Left colon (tissue), 2 donors: Measurements from ENCODE around the gene CHST6. TPM values are rescaled to one million over a fixed set of nuclear protein-coding genes. Genes with fewer than 3 reads are reported as not detected.
"Not testable (repeated sequence)": the region's sequence is repeated elsewhere in the genome, so short reads cannot be mapped to it uniquely, and the experiment has no call there.

Source experiments
- ATAC-seq: fragments of 200-7000 bp; cut with Tn5 transposase; one replicate; pipeline ENCODE4 v1.9.1; 2020; ENCODE audit warnings: mild to moderate bottlenecking, moderate library complexity
- DNase-seq, 2 donors: peaks; one replicate each; pipeline ENCODE4 v3.0.0-alpha.2; 2020
- intact Hi-C, 2 donors: fragments of 100-400 bp; cut with DNase I in 1 of 2; cut with micrococcal nuclease in 1 of 2; formaldehyde crosslinking; loops; one replicate each; pipeline versions ENCODE4 v1.11.2 to v1.14.0; 2022; cut with DNase I, micrococcal nuclease
- total RNA-seq, 2 donors: library from RNA; stranded (reverse); fragmentation: NEBNext Ultra II Directional; extraction: Animal tissue kit (Norgen Biotek cat#: 25700); gene quantifications; one replicate each; pipeline ENCODE4 v1.2.1, GENCODE V29; 2021
- donor health status: DM: no; HTN: no; CAD: no.
- donor health status: DM: yes; HTN: yes; CAD: no.

The CHST6 gene
- total RNA-seq, 2 donors from 2014 or later, result 2.0 to 4.0 TPM

DNA sequence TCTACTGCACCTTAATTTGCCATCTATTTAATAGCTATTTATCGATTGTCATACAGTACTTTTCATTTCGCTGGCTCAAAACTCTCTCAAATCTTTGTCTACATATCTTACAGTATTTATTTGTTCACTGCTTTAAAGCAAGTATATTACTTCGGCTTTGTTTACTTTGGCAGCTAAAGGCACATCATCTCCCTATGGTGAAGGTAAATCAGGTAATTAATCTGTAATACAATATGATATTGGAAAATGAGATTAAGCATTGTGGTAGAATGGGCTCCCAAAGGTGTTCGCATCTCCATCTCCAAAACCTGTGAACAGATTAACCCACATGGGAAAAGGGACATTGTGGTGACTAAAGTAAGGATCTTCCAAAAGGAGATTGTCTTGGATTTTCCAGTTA lies 37.2 kb downstream of the CHST6 start:
- ATAC-seq, result peak; percentile 26
- intact Hi-C loops, result no loop called here
- DNase-seq, result peak in 1 of 2 donors; percentile 0

- ATAC-seq, result peak; percentile 68
- DNase-seq, result peak; percentile 28 to 33
- intact Hi-C loops, result no loop called here
Measured at GRCh38 chr16:75457485-75458021, 37.7 kb downstream of the CHST6 start.

DNA sequence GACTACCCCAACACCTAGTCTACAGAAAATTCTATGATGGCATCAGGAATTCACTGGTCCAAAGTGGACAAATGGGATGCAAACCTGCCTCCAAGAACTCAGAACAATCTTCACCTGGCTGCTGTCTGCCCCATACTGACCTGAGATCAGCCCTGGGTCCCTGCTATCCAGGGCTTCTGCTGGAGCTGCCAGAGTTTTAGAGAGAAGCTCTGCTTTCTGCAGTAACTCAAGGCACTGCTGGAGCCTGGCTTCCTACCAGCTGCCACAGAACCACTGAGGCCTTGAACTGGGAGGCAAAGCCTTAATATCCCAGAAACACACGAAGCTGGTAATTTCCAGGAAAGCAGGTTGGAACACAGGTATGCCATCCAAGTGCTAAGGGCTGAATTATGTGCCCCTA lies 38.3 kb downstream of the CHST6 start:
- intact Hi-C loops, result no loop called here
- ATAC-seq (no peak), DNase-seq (peak in 1 of 2 donors; percentile 17)

GRCh38 chr16:75456486-75456885 lies 38.8 kb downstream of the CHST6 start:
- DNase-seq, result peak in 1 of 2 donors; percentile 19
- ATAC-seq, result peak; percentile 43
- intact Hi-C loops, result not testable (repeated sequence)

GRCh38 chr16:75455677-75456076 lies 39.6 kb downstream of the CHST6 start:
- intact Hi-C loops, result no loop called here
- DNase-seq (no peak), ATAC-seq (no peak)

DNA sequence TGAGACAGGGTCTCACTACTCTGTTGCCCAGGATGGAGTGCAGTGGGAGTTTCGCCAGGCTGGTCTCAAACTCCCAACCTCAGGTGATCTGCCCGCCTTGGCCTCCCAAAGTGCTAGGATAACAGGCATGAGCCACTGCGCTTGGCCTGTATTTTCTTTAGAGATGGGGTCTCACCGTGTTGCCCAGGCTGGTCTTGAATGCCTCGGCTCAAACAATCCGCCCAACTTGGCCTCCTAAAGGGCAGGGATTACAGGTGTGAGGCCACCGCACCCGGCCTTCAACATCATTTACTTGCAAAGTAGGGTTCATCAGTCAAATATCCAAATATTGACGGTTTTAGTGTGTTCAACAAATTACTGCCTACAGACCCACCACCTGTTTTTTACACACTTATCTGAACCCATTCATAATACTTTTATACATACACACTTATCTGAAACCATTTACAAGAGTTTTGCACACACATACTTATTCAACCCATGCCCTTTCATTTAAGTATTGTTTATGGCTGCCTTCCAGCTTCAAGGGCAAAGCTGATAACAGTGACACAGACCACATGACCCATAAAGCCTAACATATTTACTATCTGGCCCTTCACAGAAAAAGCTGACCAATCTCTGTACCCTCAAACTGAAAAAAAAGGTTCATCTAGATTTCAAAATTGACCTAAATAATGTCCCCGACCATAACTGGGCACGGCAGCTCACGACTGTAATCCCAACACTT lies 42.6 kb downstream of the CHST6 start:
- no peak for DNase-seq
- intact Hi-C loops, result no loop called here
- peak; percentile 44 for ATAC-seq

- ATAC-seq (no peak), DNase-seq (no peak)
- intact Hi-C loops, result no loop called here
Measured at GRCh38 chr16:75446416-75446815, 48.8 kb downstream of the CHST6 start.

- intact Hi-C loops, result no loop called here
- ATAC-seq (peak; percentile 51), DNase-seq (no peak)
Measured at GRCh38 chr16:75445298-75445697, 49.9 kb downstream of the CHST6 start.

- no peak for ATAC-seq
- intact Hi-C loops, result no loop called here
- no peak for DNase-seq
Measured at GRCh38 chr16:75443298-75443697, 51.9 kb downstream of the CHST6 start.

- peak; percentile 71 for ATAC-seq
- intact Hi-C loops, result no loop called here
- peak; percentile 68 to 84 for DNase-seq
Measured at GRCh38 chr16:75433732-75434413, 61.4 kb downstream of the CHST6 start.

- intact Hi-C loops, result no loop called here
- peak; percentile 93 for ATAC-seq
Measured at GRCh38 chr16:75432828-75433731, 62.2 kb downstream of the CHST6 start, which contains the start of gene CFDP1. CFDP1 (minus strand) TSS chr16:75433503; CDS start chr16:75433352, 151 bp downstream.

GRCh38 chr16:75429621-75430403 lies 65.4 kb downstream of the CHST6 start:
- DNase-seq (no peak), ATAC-seq (no peak)
- intact Hi-C loops, result no loop called here

More at GRCh38 chr16:75432828-75433731, 62.2 kb downstream of the CHST6 start, which contains the start of gene CFDP1:
- peak; percentile 97 for DNase-seq

GRCh38 chr16:75426524-75426923 lies 68.7 kb downstream of the CHST6 start:
- DNase-seq, intact Hi-C loops, ATAC-seq: not testable (repeated sequence)

DNA sequence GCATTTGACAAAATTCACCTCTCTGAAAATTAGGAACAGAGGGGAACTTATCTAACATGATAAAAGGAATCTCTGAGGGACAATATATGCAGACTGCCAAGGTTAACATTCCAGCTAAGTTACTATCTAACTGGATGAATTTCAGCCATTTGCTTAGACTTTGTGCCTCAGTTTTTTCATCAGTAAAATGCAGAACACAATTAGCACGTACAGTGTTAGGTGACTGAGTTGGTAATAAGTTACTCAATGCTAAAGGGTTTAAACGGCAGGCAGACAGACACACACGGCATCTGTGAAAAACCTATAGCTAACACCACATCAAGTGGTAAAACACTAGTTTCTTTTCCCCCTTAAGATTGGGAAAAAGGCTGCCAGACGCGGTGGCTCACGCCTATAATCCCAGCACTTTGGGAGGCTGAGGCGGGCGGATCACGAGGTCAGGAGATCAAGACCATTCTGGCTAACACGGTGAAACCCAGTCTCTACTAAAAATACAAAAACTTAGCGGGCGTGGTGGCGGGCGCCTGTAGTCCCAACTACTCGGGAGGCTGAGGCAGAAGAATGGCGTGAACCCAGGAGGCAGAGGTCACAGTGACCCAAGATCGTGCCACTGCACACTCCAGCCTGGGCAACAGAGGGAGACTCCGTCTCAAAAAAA lies 71.0 kb downstream of the CHST6 start:
- intact Hi-C loops, ATAC-seq, DNase-seq: not testable (repeated sequence)

DNA sequence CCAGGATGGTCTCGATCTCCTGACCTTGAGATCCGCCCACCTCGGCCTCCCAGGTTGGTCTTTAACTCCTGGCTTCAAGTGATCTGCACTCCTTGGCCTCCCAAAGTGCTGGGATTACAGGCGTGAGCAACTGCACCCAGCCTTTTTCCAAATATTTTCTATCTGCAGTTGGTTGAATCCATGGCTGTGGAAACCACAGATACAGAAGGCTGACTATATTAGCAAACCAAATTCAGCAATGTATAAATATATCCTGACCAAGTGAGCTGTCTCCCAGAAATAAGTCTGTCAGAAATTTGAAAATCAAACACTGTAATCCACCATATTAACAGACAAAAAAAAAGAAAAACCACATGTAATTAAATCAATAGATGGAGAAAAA lies 71.5 kb downstream of the CHST6 start:
- intact Hi-C loops, result no loop called here
- no peak for ATAC-seq
- DNase-seq, result no peak
